Activated T-helper 9 cell treated with anti-CD3 and anti-CD28 coated beads, Interleukin-2, amount 50 U/mL, for 16 hours (primary cell): ENCODE measurements around the gene MDH2.
"Not testable (repeated sequence)": the region's sequence is repeated elsewhere in the genome, so short reads cannot be mapped to it uniquely, and the experiment has no call there.

Experiments
- DNase-seq: peaks from one replicate; pipeline ENCODE4 v3.0.0-alpha.2; 2020; ENCODE audit warnings: low read depth

The MDH2 gene

GRCh38 chr7:76072243-76073148 lies 24.6 kb downstream of the MDH2 start:
- no peak for DNase-seq

GRCh38 chr7:76073335-76073990 lies 25.6 kb downstream of the MDH2 start:
- no peak for DNase-seq

- DNase-seq: no peak
These were observed 26.5 kb downstream of the MDH2 start for GRCh38 chr7:76074306-76074971.

- no peak for DNase-seq
These were observed 27.1 kb downstream of the MDH2 start for GRCh38 chr7:76074972-76075370.

- DNase-seq: no peak
These were observed 29.1 kb downstream of the MDH2 start for GRCh38 chr7:76076995-76077394.

GRCh38 chr7:76077435-76077834 lies 29.5 kb downstream of the MDH2 start:
- DNase-seq: no peak

GRCh38 chr7:76080204-76080603 lies 32.3 kb downstream of the MDH2 start:
- DNase-seq: no peak

GRCh38 chr7:76084115-76084514 lies 36.2 kb downstream of the MDH2 start:
- DNase-seq: not testable (repeated sequence)

- no peak for DNase-seq
These were observed 38.2 kb downstream of the MDH2 start for GRCh38 chr7:76086070-76086469.

DNA sequence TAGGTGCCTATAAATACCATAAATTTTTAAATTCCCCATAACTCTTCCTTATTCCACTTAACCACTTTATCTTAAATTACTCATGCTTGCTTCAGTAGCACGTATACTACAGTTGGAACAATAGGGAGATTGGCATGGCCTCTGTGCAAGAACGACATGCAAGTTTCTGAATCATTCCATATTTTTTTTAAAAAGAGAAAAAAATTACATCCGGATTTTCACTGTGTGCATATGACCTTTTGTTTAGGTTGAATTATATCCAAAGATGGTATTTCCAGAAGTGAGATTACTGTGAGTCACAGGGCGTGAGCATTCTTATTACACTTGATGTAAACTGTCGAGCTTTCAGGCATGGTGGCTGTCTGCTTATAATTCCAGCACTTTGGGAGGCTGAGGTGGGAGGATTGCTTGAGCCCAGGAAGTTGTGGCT lies 39.5 kb downstream of the MDH2 start:
- DNase-seq: not testable (repeated sequence)

- no peak for DNase-seq
These were observed 42.1 kb downstream of the MDH2 start for GRCh38 chr7:76089865-76090475.

- DNase-seq: no peak
These were observed 43.6 kb downstream of the MDH2 start for GRCh38 chr7:76091506-76091905.

DNA sequence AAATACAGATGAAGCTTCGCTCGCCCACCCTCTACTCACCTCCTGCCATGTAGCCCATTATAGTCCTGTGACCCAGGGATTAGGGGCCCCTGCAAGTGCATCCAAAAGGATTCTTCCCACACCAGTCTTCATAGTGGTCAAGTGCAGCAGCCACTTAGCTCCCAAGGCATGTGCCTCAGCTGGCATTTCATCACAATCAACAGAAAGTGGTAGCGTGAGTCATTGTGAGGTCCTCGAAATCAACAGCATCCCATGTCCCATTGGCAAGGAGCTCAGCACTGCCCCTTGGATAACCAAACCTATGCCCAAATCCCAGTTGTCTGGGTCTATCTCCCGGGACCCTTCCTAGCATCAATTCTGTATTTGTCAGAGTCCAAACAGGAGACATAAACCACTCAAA lies 45.6 kb downstream of the MDH2 start:
- not testable (repeated sequence) for DNase-seq

GRCh38 chr7:76094326-76094725 lies 46.4 kb downstream of the MDH2 start:
- not testable (repeated sequence) for DNase-seq

- no peak for DNase-seq
These were observed 48.0 kb downstream of the MDH2 start for GRCh38 chr7:76095908-76096307.

DNA sequence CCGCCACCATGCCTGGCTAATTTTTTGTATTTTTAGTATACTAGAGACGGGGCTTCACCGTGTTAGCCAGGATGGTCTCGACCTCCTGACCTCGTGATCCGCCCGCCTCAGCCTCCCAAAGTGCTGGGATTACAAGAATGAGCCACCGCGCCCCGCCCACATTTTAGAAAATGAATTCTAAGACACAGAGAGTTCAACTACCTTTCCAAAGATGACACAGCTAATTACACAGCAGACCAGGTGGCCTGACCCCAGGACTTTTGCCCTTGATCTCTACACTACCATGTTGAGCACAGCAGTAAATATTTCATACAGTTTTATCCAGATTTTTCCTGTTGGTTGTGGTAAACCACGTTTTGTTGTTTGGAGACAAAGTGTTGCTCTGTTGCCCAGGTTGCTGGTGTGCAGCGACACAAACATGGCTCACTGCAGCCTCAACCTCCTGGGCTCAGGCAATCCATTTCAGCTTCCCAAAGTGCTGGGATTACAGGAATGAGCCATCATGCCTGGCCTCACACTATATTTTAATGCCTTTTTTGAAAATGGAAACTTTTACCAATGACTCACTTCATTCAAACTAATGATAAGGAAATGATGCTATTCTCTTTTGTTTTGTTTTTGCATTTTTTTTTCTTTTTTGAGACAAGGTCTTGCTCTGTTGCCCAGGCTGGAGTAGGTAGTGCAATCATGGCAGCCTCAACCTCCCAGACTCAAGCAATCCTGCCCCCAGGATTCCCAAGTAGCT lies 54.0 kb downstream of the MDH2 start:
- not testable (repeated sequence) for DNase-seq

- DNase-seq: not testable (repeated sequence)
These were observed 55.9 kb downstream of the MDH2 start for GRCh38 chr7:76103788-76104187.

- DNase-seq: not testable (repeated sequence)
These were observed 58.2 kb downstream of the MDH2 start for GRCh38 chr7:76106130-76106529.

GRCh38 chr7:76106893-76107292 lies 59.0 kb downstream of the MDH2 start:
- no peak for DNase-seq

- no peak for DNase-seq
These were observed 60.8 kb downstream of the MDH2 start for GRCh38 chr7:76108540-76109233.
